ENCODE results near the gene HSF4.

The HSF4 gene

GRCh38 chr16:67150047-67150832 is 14.3 kb upstream of the HSF4 start:
- DNase-seq = peak; percentile 77

- peak; percentile 76 for DNase-seq
Measured at GRCh38 chr16:67150833-67151396, 13.6 kb upstream of the HSF4 start, which contains the start of gene B3GNT9. Gene B3GNT9 (minus strand): TSS chr16:67150998. CDS start chr16:67150485, 513 bp downstream.

- DNase-seq = no peak
Measured at GRCh38 chr16:67151431-67152097, 13.0 kb upstream of the HSF4 start.

GRCh38 chr16:67154578-67155294 is 9.8 kb upstream of the HSF4 start:
- no peak for DNase-seq

- peak; percentile 95 for DNase-seq
Measured at GRCh38 chr16:67155295-67156142, 9.0 kb upstream of the HSF4 start.

- no peak for DNase-seq
Measured at GRCh38 chr16:67156143-67156844, 8.3 kb upstream of the HSF4 start.

- DNase-seq = no peak
Measured at GRCh38 chr16:67157106-67157748, 7.3 kb upstream of the HSF4 start.

GRCh38 chr16:67157892-67158635 is 6.5 kb upstream of the HSF4 start:
- no peak for DNase-seq

- DNase-seq = peak; percentile 88
Measured at GRCh38 chr16:67158637-67159600, 5.6 kb upstream of the HSF4 start.

- DNase-seq = no peak
Measured at GRCh38 chr16:67161595-67162058, 2.9 kb upstream of the HSF4 start.

- no peak for DNase-seq
Measured at GRCh38 chr16:67162506-67163163, 1.9 kb upstream of the HSF4 start.

GRCh38 chr16:67163164-67163998 is 1.2 kb upstream of the HSF4 start:
- peak; percentile 72 for DNase-seq

GRCh38 chr16:67163999-67164558 is 466 bp upstream of the HSF4 start:
- DNase-seq = no peak

- peak; percentile 66 for DNase-seq
Measured at GRCh38 chr16:67165121-67166078, 855 bp downstream of the HSF4 start.

GRCh38 chr16:67166110-67166547 is 1.6 kb downstream of the HSF4 start:
- DNase-seq = no peak
